Measurements from ENCODE around the gene CRB3. TPM values are rescaled to one million over a fixed set of nuclear protein-coding genes. Genes with fewer than 3 reads are reported as not detected.

Gene CRB3
- total and polyA plus RNA-seq, 4 donors, result 0.38 to 13.9 TPM; not detected in 2

- DNase-seq, result no peak
- Histone ChIP-seq H3K9me3 (ENCODE audit: control insufficient read depth, low read length) (no peaks in the 10 kb centered on the region), H3K36me3 (ENCODE audit: control insufficient read depth in 1 of 2, insufficient read depth in 2 of 2, low read length in 1 of 2) (peaks cover 4 to 5% of the 10 kb centered on the region in 2 donors), H3K4me3 (ENCODE audit: low read length in 2 of 2) (no peak overlapping the region), H3K27ac (ENCODE audit: low read depth in 1 of 2, low read length in 2 of 2) (no peak overlapping the region), H3K4me1 (ENCODE audit: control insufficient read depth in 1 of 2, insufficient read depth in 2 of 2, low read length in 2 of 2) (no peaks in the 10 kb centered on the region), H3K27me3 (ENCODE audit: control insufficient read depth in 1 of 2, insufficient read depth in 2 of 2, low read length in 1 of 2) (no peaks in the 10 kb centered on the region)
- intact Hi-C loops (cut with DNase I), result no loop called here
- WGBS, 2 donors, result 96 to 99% methylated on average over 5 of the region's 5 CpGs
- no peak for ATAC-seq (ENCODE audit: low FRiP score)
These were observed 13.9 kb upstream of the CRB3 start for GRCh38 chr19:6450166-6450565.

GRCh38 chr19:6451583-6452222 is 12.4 kb upstream of the CRB3 start:
- Histone ChIP-seq H3K4me3 (ENCODE audit: low read length in 2 of 2) (no peak overlapping the region), H3K27me3 (ENCODE audit: control insufficient read depth in 1 of 2, insufficient read depth in 2 of 2, low read length in 1 of 2) (no peaks in the 10 kb centered on the region), H3K4me1 (ENCODE audit: control insufficient read depth in 1 of 2, insufficient read depth in 2 of 2, low read length in 2 of 2) (no peaks in the 10 kb centered on the region), H3K36me3 (ENCODE audit: control insufficient read depth in 1 of 2, insufficient read depth in 2 of 2, low read length in 1 of 2) (peaks cover 4 to 8% of the 10 kb centered on the region in 2 donors), H3K9me3 (ENCODE audit: control insufficient read depth, low read length) (no peaks in the 10 kb centered on the region), H3K27ac (ENCODE audit: low read depth in 1 of 2, low read length in 2 of 2) (no peak overlapping the region)
- no peak for ATAC-seq (ENCODE audit: low FRiP score)
- no peak for DNase-seq
- intact Hi-C loops (cut with DNase I), result no loop called here
- WGBS, 2 donors, result 93 to 94% methylated on average over 7 of the region's 7 CpGs

- Histone ChIP-seq H3K27ac (ENCODE audit: low read depth in 1 of 2, low read length in 2 of 2) (no peak overlapping the region), H3K36me3 (ENCODE audit: control insufficient read depth in 1 of 2, insufficient read depth in 2 of 2, low read length in 1 of 2) (peaks cover 4 to 8% of the 10 kb centered on the region in 2 donors), H3K4me1 (ENCODE audit: control insufficient read depth in 1 of 2, insufficient read depth in 2 of 2, low read length in 2 of 2) (no peaks in the 10 kb centered on the region), H3K27me3 (ENCODE audit: control insufficient read depth in 1 of 2, insufficient read depth in 2 of 2, low read length in 1 of 2) (no peaks in the 10 kb centered on the region), H3K4me3 (ENCODE audit: low read length in 2 of 2) (no peak overlapping the region), H3K9me3 (ENCODE audit: control insufficient read depth, low read length) (no peaks in the 10 kb centered on the region)
- no peak for DNase-seq
- ATAC-seq (ENCODE audit: low FRiP score), result no peak
- 96 to 97% methylated on average over 19 of the region's 19 CpGs for WGBS, 2 donors
- intact Hi-C loops (cut with DNase I), result no loop called here
These were observed 11.9 kb upstream of the CRB3 start for GRCh38 chr19:6452223-6452614.

GRCh38 chr19:6452899-6453298 is 11.2 kb upstream of the CRB3 start:
- Histone ChIP-seq H3K4me1 (ENCODE audit: control insufficient read depth in 1 of 2, insufficient read depth in 2 of 2, low read length in 2 of 2) (no peaks in the 10 kb centered on the region), H3K4me3 (ENCODE audit: low read length in 2 of 2) (no peak overlapping the region), H3K27ac (ENCODE audit: low read depth in 1 of 2, low read length in 2 of 2) (no peak overlapping the region), H3K36me3 (ENCODE audit: control insufficient read depth in 1 of 2, insufficient read depth in 2 of 2, low read length in 1 of 2) (peaks cover 3 to 8% of the 10 kb centered on the region in 2 donors), H3K9me3 (ENCODE audit: control insufficient read depth, low read length) (no peaks in the 10 kb centered on the region), H3K27me3 (ENCODE audit: control insufficient read depth in 1 of 2, insufficient read depth in 2 of 2, low read length in 1 of 2) (no peaks in the 10 kb centered on the region)
- DNase-seq (no peak), ATAC-seq (ENCODE audit: low FRiP score) (no peak)
- 94 to 97% methylated on average over 2 of the region's 2 CpGs for WGBS, 2 donors
- intact Hi-C loops (cut with DNase I), result no loop called here

GRCh38 chr19:6453951-6454565 is 10.0 kb upstream of the CRB3 start:
- Histone ChIP-seq H3K36me3 (ENCODE audit: control insufficient read depth in 1 of 2, insufficient read depth in 2 of 2, low read length in 1 of 2) (peaks cover 2 to 8% of the 10 kb centered on the region in 2 donors), H3K4me3 (ENCODE audit: low read length in 2 of 2) (no peak overlapping the region), H3K9me3 (ENCODE audit: control insufficient read depth, low read length) (no peaks in the 10 kb centered on the region), H3K27ac (ENCODE audit: low read depth in 1 of 2, low read length in 2 of 2) (no peak overlapping the region), H3K27me3 (ENCODE audit: control insufficient read depth in 1 of 2, insufficient read depth in 2 of 2, low read length in 1 of 2) (no peaks in the 10 kb centered on the region), H3K4me1 (ENCODE audit: control insufficient read depth in 1 of 2, insufficient read depth in 2 of 2, low read length in 2 of 2) (no peaks in the 10 kb centered on the region)
- DNase-seq (no peak), ATAC-seq (ENCODE audit: low FRiP score) (no peak)
- intact Hi-C loops (cut with DNase I), result no loop called here
- WGBS, 2 donors, result 98% methylated on average over 11 of the region's 11 CpGs

GRCh38 chr19:6455924-6456323 is 8.1 kb upstream of the CRB3 start:
- no peak for DNase-seq
- Histone ChIP-seq H3K4me1 (ENCODE audit: control insufficient read depth in 1 of 2, insufficient read depth in 2 of 2, low read length in 2 of 2) (no peaks in the 10 kb centered on the region), H3K36me3 (ENCODE audit: control insufficient read depth in 1 of 2, insufficient read depth in 2 of 2, low read length in 1 of 2) (peaks cover 2 to 8% of the 10 kb centered on the region in 2 donors), H3K9me3 (ENCODE audit: control insufficient read depth, low read length) (no peaks in the 10 kb centered on the region), H3K27me3 (ENCODE audit: control insufficient read depth in 1 of 2, insufficient read depth in 2 of 2, low read length in 1 of 2) (no peaks in the 10 kb centered on the region), H3K27ac (ENCODE audit: low read depth in 1 of 2, low read length in 2 of 2) (no peak overlapping the region), H3K4me3 (ENCODE audit: low read length in 2 of 2) (no peak overlapping the region)
- WGBS, 2 donors, result 92 to 95% methylated on average over 15 of the region's 15 CpGs
- no peak for ATAC-seq (ENCODE audit: low FRiP score)
- intact Hi-C loops (cut with DNase I), result no loop called here

- Histone ChIP-seq H3K4me1 (ENCODE audit: control insufficient read depth in 1 of 2, insufficient read depth in 2 of 2, low read length in 2 of 2) (no peaks in the 10 kb centered on the region), H3K27ac (ENCODE audit: low read depth in 1 of 2, low read length in 2 of 2) (no peak overlapping the region), H3K4me3 (ENCODE audit: low read length in 2 of 2) (no peak overlapping the region), H3K9me3 (ENCODE audit: control insufficient read depth, low read length) (no peaks in the 10 kb centered on the region), H3K27me3 (ENCODE audit: control insufficient read depth in 1 of 2, insufficient read depth in 2 of 2, low read length in 1 of 2) (no peaks in the 10 kb centered on the region), H3K36me3 (ENCODE audit: control insufficient read depth in 1 of 2, insufficient read depth in 2 of 2, low read length in 1 of 2) (peaks cover 0 to 8% of the 10 kb centered on the region in 2 donors)
- 75 to 76% methylated on average over 17 of the region's 17 CpGs for WGBS, 2 donors
- DNase-seq (no peak), ATAC-seq (ENCODE audit: low FRiP score) (no peak)
- intact Hi-C loops (cut with DNase I), result loop anchor here in 1 of 2 donors (2.0 kb wide), 1 partner anchor 33 kb away; the partner anchor contains the start of gene KHSRP
These were observed 5.9 kb upstream of the CRB3 start for GRCh38 chr19:6457958-6458694.

- Histone ChIP-seq H3K27me3 (ENCODE audit: control insufficient read depth in 1 of 2, insufficient read depth in 2 of 2, low read length in 1 of 2) (no peaks in the 10 kb centered on the region), H3K9me3 (ENCODE audit: control insufficient read depth, low read length) (no peaks in the 10 kb centered on the region), H3K4me1 (ENCODE audit: control insufficient read depth in 1 of 2, insufficient read depth in 2 of 2, low read length in 2 of 2) (no peaks in the 10 kb centered on the region), H3K27ac (ENCODE audit: low read depth in 1 of 2, low read length in 2 of 2) (no peak overlapping the region), H3K36me3 (ENCODE audit: control insufficient read depth in 1 of 2, insufficient read depth in 2 of 2, low read length in 1 of 2) (peaks cover 0 to 5% of the 10 kb centered on the region in 2 donors), H3K4me3 (ENCODE audit: low read length in 2 of 2) (peak overlapping the region; percentile 37 to 73)
- intact Hi-C loops (cut with DNase I), result loop anchor here in 1 of 2 donors (2.0 kb wide), 1 partner anchor 34 kb away; the partner anchor contains the start of gene KHSRP
- ATAC-seq (ENCODE audit: low FRiP score) (no peak), DNase-seq (no peak)
- WGBS, 2 donors, result 29 to 31% methylated on average over 15 to 16 of the region's 16 CpGs
These were observed 5.3 kb upstream of the CRB3 start for GRCh38 chr19:6458695-6459261.

Measured in aorta (tissue), 5 donors.